H1 (cell line): ENCODE data around the gene TBX18. TPM values are rescaled to one million over a fixed set of nuclear protein-coding genes. Genes with fewer than 3 reads are reported as not detected.

ENCODE experiments used
- ASH2L ChIP-seq: fragments of 200-600, 300-600 bp; sonication (generic); IDR thresholded peaks from one replicate; pipeline ENCODE4 v1.7.1; 2017; ENCODE audit warnings: low read length
- CBX5 ChIP-seq: fragments of 300-800, 300-1000 bp; sonication (generic); IDR thresholded peaks from 2 replicates; pipeline ENCODE4 v1.7.1; 2016; ENCODE audit warnings: antibody characterized with exemption, low read length, low read depth
- GABPA ChIP-seq: IDR thresholded peaks from 2 replicates; pipeline ENCODE4 v1.6.1; 2011; ENCODE audit warnings: mild to moderate bottlenecking, low read length, moderate library complexity, borderline replicate concordance; ENCODE audit not compliant: insufficient read depth
- KDM5A ChIP-seq: fragments of 200-600 bp; IDR thresholded peaks from 2 replicates; pipeline ENCODE4 v1.7.1; 2012; ENCODE audit warnings: mild to moderate bottlenecking, low read length, inconsistent platforms, mixed read lengths
- NANOG ChIP-seq: IDR thresholded peaks from 2 replicates; pipeline ENCODE4 v1.6.1; 2011; ENCODE audit warnings: low read length, low read depth, mild to moderate bottlenecking, inconsistent platforms; ENCODE audit not compliant: insufficient read depth, poor library complexity, severe bottlenecking
- RXRA ChIP-seq: IDR thresholded peaks from 2 replicates; pipeline ENCODE4 v1.6.1; 2011; ENCODE audit warnings: low read depth, mild to moderate bottlenecking, low read length, moderate library complexity; ENCODE audit not compliant: insufficient read depth
- SAP30 ChIP-seq: fragments of 300-600 bp; sonication (generic); IDR thresholded peaks from 2 replicates; pipeline ENCODE4 v1.7.1; 2012; ENCODE audit warnings: low read length, moderate library complexity, mild to moderate bottlenecking, inconsistent platforms; ENCODE audit not compliant: insufficient read depth, insufficient replicate concordance
- SIN3A ChIP-seq, 2 experiments: IDR thresholded peaks in 1 of 2; conservative IDR thresholded peaks in 1 of 2; 2 replicates each; pipeline ENCODE4 v1.6.1; 2011 to 2012; ENCODE audit warnings: low read length in 2 of 2, improper control_type of control experiment in 1 of 2, low read depth in 1 of 2, mild to moderate bottlenecking in 1 of 2
- TAF7 ChIP-seq: optimal IDR thresholded peaks from 2 replicates; pipeline ENCODE3; 2011; ENCODE audit warnings: low read depth, mild to moderate bottlenecking, inconsistent platforms, low read length, moderate library complexity, borderline replicate concordance
- polyA plus RNA-seq, 7 experiments: library from polyadenylated mRNA; depleted of rRNA in 3 of 7; stranded (reverse) in 5 of 7; unstranded in 2 of 7; fragments of >200 nt in 5 of 7; fragments of 200-250 nt in 2 of 7; gene quantifications; 1 replicate in 5 of 7; 2 replicates in 1 of 7; 4 replicates in 1 of 7; pipeline versions ENCODE4 v1.2.1 to v1.2.3, GENCODE V29; 2011 to 2013; ENCODE audit warnings: missing spikeins in 2 of 7, mixed read lengths in 2 of 7
- total RNA-seq: library from RNA; stranded (reverse); fragmentation: NEBNext Ultra II Directional; extraction: Animal tissue kit (Norgen Biotek cat#: 25700); gene quantifications from 2 replicates; pipeline ENCODE4 v1.2.1, GENCODE V29; 2021
- TF ChIP-seq, protein P1 (sequence below): fragments of 300-600 bp; sonication (generic); IDR thresholded peaks from 2 replicates; pipeline ENCODE4 v1.7.1; 2012; ENCODE audit warnings: low read length, moderate library complexity, mild to moderate bottlenecking, inconsistent platforms; ENCODE audit not compliant: insufficient replicate concordance

The TBX18 gene
- total and polyA plus RNA-seq, 2 of the 8 experiments (the other 6 are each of a cell fraction or from before 2014, with no cell fraction given): 0.02 TPM; not detected in 1

DNA sequence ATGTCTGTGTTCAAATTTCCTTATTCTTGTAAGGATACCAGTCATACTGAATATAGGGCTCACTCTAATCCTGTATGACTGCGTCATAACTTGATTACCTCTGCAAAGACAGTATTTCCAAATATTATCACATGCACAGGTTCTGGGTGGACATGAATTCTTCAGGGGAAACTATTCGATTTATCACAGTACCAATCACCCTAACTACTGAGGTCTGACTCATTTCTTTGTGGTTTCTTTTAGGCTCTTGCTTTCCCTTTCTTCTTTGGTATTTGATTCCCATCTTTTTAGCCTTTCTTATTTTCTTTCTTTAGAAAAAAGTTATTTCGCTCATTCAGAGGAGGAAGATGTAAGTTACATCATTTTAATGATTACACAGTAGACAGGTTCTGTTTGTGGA is 40.3 kb upstream of the TBX18 start (continued):
- TF ChIP-seq, protein P1, sequence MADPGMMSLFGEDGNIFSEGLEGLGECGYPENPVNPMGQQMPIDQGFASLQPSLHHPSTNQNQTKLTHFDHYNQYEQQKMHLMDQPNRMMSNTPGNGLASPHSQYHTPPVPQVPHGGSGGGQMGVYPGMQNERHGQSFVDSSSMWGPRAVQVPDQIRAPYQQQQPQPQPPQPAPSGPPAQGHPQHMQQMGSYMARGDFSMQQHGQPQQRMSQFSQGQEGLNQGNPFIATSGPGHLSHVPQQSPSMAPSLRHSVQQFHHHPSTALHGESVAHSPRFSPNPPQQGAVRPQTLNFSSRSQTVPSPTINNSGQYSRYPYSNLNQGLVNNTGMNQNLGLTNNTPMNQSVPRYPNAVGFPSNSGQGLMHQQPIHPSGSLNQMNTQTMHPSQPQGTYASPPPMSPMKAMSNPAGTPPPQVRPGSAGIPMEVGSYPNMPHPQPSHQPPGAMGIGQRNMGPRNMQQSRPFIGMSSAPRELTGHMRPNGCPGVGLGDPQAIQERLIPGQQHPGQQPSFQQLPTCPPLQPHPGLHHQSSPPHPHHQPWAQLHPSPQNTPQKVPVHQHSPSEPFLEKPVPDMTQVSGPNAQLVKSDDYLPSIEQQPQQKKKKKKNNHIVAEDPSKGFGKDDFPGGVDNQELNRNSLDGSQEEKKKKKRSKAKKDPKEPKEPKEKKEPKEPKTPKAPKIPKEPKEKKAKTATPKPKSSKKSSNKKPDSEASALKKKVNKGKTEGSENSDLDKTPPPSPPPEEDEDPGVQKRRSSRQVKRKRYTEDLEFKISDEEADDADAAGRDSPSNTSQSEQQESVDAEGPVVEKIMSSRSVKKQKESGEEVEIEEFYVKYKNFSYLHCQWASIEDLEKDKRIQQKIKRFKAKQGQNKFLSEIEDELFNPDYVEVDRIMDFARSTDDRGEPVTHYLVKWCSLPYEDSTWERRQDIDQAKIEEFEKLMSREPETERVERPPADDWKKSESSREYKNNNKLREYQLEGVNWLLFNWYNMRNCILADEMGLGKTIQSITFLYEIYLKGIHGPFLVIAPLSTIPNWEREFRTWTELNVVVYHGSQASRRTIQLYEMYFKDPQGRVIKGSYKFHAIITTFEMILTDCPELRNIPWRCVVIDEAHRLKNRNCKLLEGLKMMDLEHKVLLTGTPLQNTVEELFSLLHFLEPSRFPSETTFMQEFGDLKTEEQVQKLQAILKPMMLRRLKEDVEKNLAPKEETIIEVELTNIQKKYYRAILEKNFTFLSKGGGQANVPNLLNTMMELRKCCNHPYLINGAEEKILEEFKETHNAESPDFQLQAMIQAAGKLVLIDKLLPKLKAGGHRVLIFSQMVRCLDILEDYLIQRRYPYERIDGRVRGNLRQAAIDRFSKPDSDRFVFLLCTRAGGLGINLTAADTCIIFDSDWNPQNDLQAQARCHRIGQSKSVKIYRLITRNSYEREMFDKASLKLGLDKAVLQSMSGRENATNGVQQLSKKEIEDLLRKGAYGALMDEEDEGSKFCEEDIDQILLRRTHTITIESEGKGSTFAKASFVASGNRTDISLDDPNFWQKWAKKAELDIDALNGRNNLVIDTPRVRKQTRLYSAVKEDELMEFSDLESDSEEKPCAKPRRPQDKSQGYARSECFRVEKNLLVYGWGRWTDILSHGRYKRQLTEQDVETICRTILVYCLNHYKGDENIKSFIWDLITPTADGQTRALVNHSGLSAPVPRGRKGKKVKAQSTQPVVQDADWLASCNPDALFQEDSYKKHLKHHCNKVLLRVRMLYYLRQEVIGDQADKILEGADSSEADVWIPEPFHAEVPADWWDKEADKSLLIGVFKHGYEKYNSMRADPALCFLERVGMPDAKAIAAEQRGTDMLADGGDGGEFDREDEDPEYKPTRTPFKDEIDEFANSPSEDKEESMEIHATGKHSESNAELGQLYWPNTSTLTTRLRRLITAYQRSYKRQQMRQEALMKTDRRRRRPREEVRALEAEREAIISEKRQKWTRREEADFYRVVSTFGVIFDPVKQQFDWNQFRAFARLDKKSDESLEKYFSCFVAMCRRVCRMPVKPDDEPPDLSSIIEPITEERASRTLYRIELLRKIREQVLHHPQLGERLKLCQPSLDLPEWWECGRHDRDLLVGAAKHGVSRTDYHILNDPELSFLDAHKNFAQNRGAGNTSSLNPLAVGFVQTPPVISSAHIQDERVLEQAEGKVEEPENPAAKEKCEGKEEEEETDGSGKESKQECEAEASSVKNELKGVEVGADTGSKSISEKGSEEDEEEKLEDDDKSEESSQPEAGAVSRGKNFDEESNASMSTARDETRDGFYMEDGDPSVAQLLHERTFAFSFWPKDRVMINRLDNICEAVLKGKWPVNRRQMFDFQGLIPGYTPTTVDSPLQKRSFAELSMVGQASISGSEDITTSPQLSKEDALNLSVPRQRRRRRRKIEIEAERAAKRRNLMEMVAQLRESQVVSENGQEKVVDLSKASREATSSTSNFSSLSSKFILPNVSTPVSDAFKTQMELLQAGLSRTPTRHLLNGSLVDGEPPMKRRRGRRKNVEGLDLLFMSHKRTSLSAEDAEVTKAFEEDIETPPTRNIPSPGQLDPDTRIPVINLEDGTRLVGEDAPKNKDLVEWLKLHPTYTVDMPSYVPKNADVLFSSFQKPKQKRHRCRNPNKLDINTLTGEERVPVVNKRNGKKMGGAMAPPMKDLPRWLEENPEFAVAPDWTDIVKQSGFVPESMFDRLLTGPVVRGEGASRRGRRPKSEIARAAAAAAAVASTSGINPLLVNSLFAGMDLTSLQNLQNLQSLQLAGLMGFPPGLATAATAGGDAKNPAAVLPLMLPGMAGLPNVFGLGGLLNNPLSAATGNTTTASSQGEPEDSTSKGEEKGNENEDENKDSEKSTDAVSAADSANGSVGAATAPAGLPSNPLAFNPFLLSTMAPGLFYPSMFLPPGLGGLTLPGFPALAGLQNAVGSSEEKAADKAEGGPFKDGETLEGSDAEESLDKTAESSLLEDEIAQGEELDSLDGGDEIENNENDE: no peak
- TF ChIP-seq NANOG (no peak), SIN3A (conservative IDR thresholded peaks at IDR 0.05 in 1 of 2, IDR thresholded peaks at IDR 0.05 in 1 of 2; ENCODE audit: low read depth in 1 of 2, low read length in 2 of 2) (no peak), CBX5 (no peak), RXRA (no peak), KDM5A (no peak), TAF7 (no peak), SAP30 (no peak), ASH2L (no peak), GABPA (no peak)
